ENCODE results near the gene SLC25A47.
"Not testable (repeated sequence)": the region's sequence is repeated elsewhere in the genome, so short reads cannot be mapped to it uniquely, and the experiment has no call there.

The SLC25A47 gene

GRCh38 chr14:100344657-100345056 is 21.5 kb downstream of the SLC25A47 start:
- DNase-seq, result not testable (repeated sequence)

- DNase-seq, result no peak
These were observed 22.6 kb downstream of the SLC25A47 start for GRCh38 chr14:100345711-100346110.

GRCh38 chr14:100346306-100347091 is 23.4 kb downstream of the SLC25A47 start:
- DNase-seq, result no peak

GRCh38 chr14:100348253-100348729 is 25.2 kb downstream of the SLC25A47 start:
- no peak for DNase-seq

- no peak for DNase-seq
These were observed 25.9 kb downstream of the SLC25A47 start for GRCh38 chr14:100348784-100349685.

GRCh38 chr14:100350276-100350926 is 27.3 kb downstream of the SLC25A47 start:
- DNase-seq, result peak in 1 of 51 donors; percentile 40

- no peak for DNase-seq
These were observed 27.8 kb downstream of the SLC25A47 start for GRCh38 chr14:100350986-100351385.

- DNase-seq, result no peak
These were observed 35.3 kb downstream of the SLC25A47 start for GRCh38 chr14:100358396-100358795.

GRCh38 chr14:100359111-100359510 is 36.0 kb downstream of the SLC25A47 start:
- no peak for DNase-seq

GRCh38 chr14:100359881-100360280 is 36.7 kb downstream of the SLC25A47 start:
- no peak for DNase-seq

- no peak for DNase-seq
These were observed 38.5 kb downstream of the SLC25A47 start for GRCh38 chr14:100361626-100362025.

GRCh38 chr14:100362311-100362927 is 39.3 kb downstream of the SLC25A47 start:
- DNase-seq, result no peak

- no peak for DNase-seq
These were observed 39.9 kb downstream of the SLC25A47 start for GRCh38 chr14:100363053-100363452.

- no peak for DNase-seq
These were observed 41.3 kb downstream of the SLC25A47 start for GRCh38 chr14:100364403-100364802.

- DNase-seq, result no peak
These were observed 42.6 kb downstream of the SLC25A47 start for GRCh38 chr14:100365741-100366140.

GRCh38 chr14:100369019-100369418 is 45.9 kb downstream of the SLC25A47 start:
- no peak for DNase-seq

GRCh38 chr14:100370003-100370402 is 46.9 kb downstream of the SLC25A47 start:
- DNase-seq, result no peak

GRCh38 chr14:100371773-100372172 is 48.6 kb downstream of the SLC25A47 start:
- no peak for DNase-seq

GRCh38 chr14:100372357-100373048 is 49.4 kb downstream of the SLC25A47 start:
- no peak for DNase-seq

- DNase-seq, result no peak
These were observed 51.1 kb downstream of the SLC25A47 start for GRCh38 chr14:100374270-100374669.

- no peak for DNase-seq
These were observed 51.7 kb downstream of the SLC25A47 start for GRCh38 chr14:100374876-100375265.
